ENCODE results near the gene DMD.

DMD gene

GRCh38 chrX:31298916-31299315 is 1912.4 kb downstream of the DMD start:
- no peak for DNase-seq (ENCODE audit: low spot score)
- Histone ChIP-seq H3K27ac (no peak overlapping the region), H3K4me3 (no peak overlapping the region)
- TF ChIP-seq CTCF (IDR thresholded peaks at IDR 0.05) = no peak

GRCh38 chrX:31297881-31298280 is 1913.5 kb downstream of the DMD start:
- DNase-seq (ENCODE audit: low spot score) = no peak
- no peak for TF ChIP-seq CTCF (IDR thresholded peaks at IDR 0.05)
- Histone ChIP-seq H3K4me3 (no peak overlapping the region), H3K27ac (no peak overlapping the region)

DNA sequence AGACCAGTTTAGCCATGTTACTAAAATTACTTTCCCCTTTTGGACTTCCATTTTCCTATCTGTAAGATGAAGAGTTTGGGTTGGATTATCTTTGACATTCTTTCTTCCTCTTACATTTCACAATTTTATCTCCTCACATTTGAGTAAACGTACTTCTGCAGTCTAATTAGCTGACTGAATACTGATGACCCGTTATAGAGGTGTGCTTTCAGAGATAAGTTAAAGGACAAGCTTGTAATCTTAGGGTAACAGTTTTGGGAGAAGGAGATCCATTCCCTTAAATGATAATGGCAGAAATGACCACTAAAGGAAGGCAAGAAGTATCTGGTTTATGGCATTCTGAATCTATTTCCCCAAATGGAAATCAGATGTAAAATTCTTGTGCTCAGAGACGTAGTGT is 1916.9 kb downstream of the DMD start:
- TF ChIP-seq CTCF (IDR thresholded peaks at IDR 0.05) = no peak
- DNase-seq (ENCODE audit: low spot score) = no peak
- H3K4me3 ChIP-seq = no peak overlapping the region
- no peak overlapping the region for H3K27ac ChIP-seq

GRCh38 chrX:31293409-31293808 is 1917.9 kb downstream of the DMD start:
- no peak for DNase-seq (ENCODE audit: low spot score)
- TF ChIP-seq CTCF (IDR thresholded peaks at IDR 0.05) = no peak
- no peak overlapping the region for H3K27ac ChIP-seq
- no peak overlapping the region for H3K4me3 ChIP-seq

DNA sequence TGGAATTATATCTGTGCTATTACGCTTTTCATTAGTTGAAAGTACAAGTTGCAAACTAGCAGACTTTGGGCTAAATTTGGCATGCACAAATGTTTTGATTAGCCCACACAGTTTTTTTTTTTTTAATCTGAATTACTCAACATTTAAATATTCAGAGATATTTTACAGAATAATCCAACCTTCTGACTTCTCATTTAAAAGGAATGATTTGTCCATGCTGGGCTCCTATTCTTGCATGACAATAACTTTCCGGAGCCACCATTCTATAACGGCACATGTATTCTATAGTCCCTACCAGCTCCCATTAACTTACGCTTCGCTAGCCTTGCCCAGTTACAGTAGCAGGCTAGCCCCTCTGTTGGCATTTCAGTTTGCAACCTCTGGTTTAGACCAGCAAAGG is 1920.2 kb downstream of the DMD start:
- Histone ChIP-seq H3K27ac (no peak overlapping the region), H3K4me3 (no peak overlapping the region)
- no peak for DNase-seq (ENCODE audit: low spot score)
- TF ChIP-seq CTCF (IDR thresholded peaks at IDR 0.05) = no peak

DNA sequence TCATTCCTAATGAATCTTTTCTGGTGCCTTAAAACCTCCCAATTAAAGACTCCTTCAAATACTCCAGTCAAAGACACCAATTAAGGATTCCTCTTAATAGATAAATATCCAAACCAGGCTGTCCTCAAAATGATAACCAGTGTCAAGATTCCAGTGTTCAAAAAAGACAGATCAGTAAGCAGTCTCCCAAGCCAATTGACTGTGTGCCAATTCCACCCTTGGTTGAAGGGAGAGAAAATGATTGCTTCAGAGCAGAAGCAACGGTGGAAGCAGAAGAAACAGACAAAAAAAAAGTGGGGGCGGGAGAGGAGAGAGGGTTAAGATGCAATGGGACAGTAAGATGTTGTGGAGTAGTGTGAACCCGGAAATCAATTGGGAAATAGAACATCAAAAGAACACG is 1923.5 kb downstream of the DMD start:
- Histone ChIP-seq H3K27ac (no peak overlapping the region), H3K4me3 (no peak overlapping the region)
- no peak for DNase-seq (ENCODE audit: low spot score)
- no peak for TF ChIP-seq CTCF (IDR thresholded peaks at IDR 0.05)

DNA sequence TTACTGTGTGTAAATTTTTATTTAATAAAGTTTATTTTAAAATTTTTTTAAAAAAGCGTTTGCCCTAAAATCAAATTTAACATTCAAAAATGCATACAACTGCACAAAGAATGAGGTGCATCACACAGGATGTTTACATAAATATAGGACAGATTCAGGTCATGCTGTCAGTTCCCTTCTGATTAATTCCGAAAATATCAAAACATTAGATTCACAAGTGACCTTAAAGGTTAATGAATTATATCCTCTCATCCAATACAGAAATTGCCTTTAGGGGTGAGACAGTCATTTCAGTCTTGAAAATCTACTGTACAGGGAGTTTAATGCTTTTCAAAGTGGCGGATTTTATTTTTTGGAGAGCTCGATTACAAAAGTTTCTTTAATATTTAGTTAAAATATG is 1930.8 kb downstream of the DMD start:
- H3K27ac ChIP-seq = no peak overlapping the region
- DNase-seq (ENCODE audit: low spot score) = no peak
- TF ChIP-seq CTCF (IDR thresholded peaks at IDR 0.05) = no peak

More for the DNA sequence above, 1930.8 kb downstream of the DMD start:
- H3K4me3 ChIP-seq = no peak overlapping the region
